HEK293 (cell line): ENCODE results near the gene B4GALNT2.

Experiments used
- BCL11B ChIP-seq: fragments of 450-650 bp; formaldehyde crosslinking; IDR thresholded peaks from 2 replicates; pipeline ENCODE4 v1.5.1; 2016; ENCODE audit warnings: low read depth, missing biosample characterization, missing genetic modification characterization
- CTCF ChIP-seq: fragments of 450-650 bp; formaldehyde crosslinking; IDR thresholded peaks from 2 replicates; pipeline ENCODE4 v1.5.1; 2016; ENCODE audit warnings: missing biosample characterization, missing genetic modification characterization
- SETDB1 ChIP-seq: IDR thresholded peaks from one replicate; pipeline ENCODE4 v1.6.1; 2017; ENCODE audit warnings: mild to moderate bottlenecking, low read length, moderate library complexity, mixed read lengths; ENCODE audit not compliant: insufficient read length
- TRIM28 ChIP-seq: IDR thresholded peaks from 2 replicates; pipeline ENCODE4 v1.6.1; 2011; ENCODE audit warnings: low read length, control low read depth, borderline replicate concordance
- YY1 ChIP-seq: fragments of 450-650 bp; formaldehyde crosslinking; IDR thresholded peaks from 2 replicates; pipeline ENCODE4 v1.5.1; 2018; ENCODE audit warnings: missing biosample characterization, missing genetic modification characterization
- ZNF10 ChIP-seq: fragments of 450-650 bp; formaldehyde crosslinking; IDR thresholded peaks from 2 replicates; pipeline ENCODE4 v1.5.1; 2017; ENCODE audit warnings: missing biosample characterization, missing genetic modification characterization
- ZNF184 ChIP-seq: fragments of 450-650 bp; IDR thresholded peaks from 2 replicates; pipeline ENCODE4 v1.5.1; 2018; ENCODE audit warnings: missing biosample characterization, mild to moderate bottlenecking, missing genetic modification characterization
- ZNF280D ChIP-seq: fragments of 450-650 bp; formaldehyde crosslinking; IDR thresholded peaks from 2 replicates; pipeline ENCODE4 v1.5.1; 2016; ENCODE audit warnings: missing biosample characterization, missing genetic modification characterization
- ZNF596 ChIP-seq: fragments of 450-650 bp; IDR thresholded peaks from 2 replicates; pipeline ENCODE4 v1.5.0; 2018; ENCODE audit warnings: missing biosample characterization, mild to moderate bottlenecking, missing genetic modification characterization, moderate library complexity
- ZNF768 ChIP-seq: fragments of 450-650 bp; formaldehyde crosslinking; IDR thresholded peaks from 2 replicates; pipeline ENCODE4 v1.5.1; 2018; ENCODE audit warnings: missing biosample characterization, mild to moderate bottlenecking, missing genetic modification characterization
- TF ChIP-seq, protein P1 (sequence below): fragments of 450-650 bp; formaldehyde crosslinking; IDR thresholded peaks from 2 replicates; pipeline ENCODE4 v1.5.1; 2016; ENCODE audit warnings: missing biosample characterization, missing genetic modification characterization
- TF ChIP-seq, protein P2 (sequence below): fragments of 450-650 bp; formaldehyde crosslinking; IDR thresholded peaks from 2 replicates; pipeline ENCODE4 v1.5.1; 2016; ENCODE audit warnings: missing biosample characterization, missing genetic modification characterization, borderline replicate concordance

DNA sequence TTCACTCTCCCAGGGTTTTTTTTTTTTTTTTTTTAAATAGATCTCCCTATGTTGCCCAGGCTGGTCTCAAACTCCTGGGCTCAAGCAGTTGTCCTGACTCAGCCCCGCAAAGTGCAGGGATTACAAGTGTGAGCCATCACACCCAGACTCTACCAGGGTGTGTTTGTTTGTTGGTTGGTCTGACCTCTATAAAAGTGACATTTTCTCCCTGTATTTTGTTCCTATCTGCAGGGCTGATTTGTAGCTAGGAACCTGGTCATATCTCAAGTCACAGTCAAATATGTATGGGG, 46.3 kb upstream of the B4GALNT2 start:
- no peak for TF ChIP-seq CTCF (tag by site-specific recombination)
- TF ChIP-seq ZNF10 (tag by site-specific recombination), result no peak
- no peak for TF ChIP-seq BCL11B (tag by site-specific recombination)
- no peak for TF ChIP-seq YY1 (tag by site-specific recombination)
- no peak for TF ChIP-seq ZNF768 (tag by site-specific recombination)
- TF ChIP-seq SETDB1, result no peak
- no peak for TF ChIP-seq ZNF280D (tag by site-specific recombination)
- TF ChIP-seq, protein P1, sequence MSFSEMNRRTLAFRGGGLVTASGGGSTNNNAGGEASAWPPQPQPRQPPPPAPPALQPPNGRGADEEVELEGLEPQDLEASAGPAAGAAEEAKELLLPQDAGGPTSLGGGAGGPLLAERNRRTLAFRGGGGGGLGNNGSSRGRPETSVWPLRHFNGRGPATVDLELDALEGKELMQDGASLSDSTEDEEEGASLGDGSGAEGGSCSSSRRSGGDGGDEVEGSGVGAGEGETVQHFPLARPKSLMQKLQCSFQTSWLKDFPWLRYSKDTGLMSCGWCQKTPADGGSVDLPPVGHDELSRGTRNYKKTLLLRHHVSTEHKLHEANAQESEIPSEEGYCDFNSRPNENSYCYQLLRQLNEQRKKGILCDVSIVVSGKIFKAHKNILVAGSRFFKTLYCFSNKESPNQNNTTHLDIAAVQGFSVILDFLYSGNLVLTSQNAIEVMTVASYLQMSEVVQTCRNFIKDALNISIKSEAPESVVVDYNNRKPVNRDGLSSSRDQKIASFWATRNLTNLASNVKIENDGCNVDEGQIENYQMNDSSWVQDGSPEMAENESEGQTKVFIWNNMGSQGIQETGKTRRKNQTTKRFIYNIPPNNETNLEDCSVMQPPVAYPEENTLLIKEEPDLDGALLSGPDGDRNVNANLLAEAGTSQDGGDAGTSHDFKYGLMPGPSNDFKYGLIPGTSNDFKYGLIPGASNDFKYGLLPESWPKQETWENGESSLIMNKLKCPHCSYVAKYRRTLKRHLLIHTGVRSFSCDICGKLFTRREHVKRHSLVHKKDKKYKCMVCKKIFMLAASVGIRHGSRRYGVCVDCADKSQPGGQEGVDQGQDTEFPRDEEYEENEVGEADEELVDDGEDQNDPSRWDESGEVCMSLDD (tag by site-specific recombination), result no peak
- TF ChIP-seq, protein P2, sequence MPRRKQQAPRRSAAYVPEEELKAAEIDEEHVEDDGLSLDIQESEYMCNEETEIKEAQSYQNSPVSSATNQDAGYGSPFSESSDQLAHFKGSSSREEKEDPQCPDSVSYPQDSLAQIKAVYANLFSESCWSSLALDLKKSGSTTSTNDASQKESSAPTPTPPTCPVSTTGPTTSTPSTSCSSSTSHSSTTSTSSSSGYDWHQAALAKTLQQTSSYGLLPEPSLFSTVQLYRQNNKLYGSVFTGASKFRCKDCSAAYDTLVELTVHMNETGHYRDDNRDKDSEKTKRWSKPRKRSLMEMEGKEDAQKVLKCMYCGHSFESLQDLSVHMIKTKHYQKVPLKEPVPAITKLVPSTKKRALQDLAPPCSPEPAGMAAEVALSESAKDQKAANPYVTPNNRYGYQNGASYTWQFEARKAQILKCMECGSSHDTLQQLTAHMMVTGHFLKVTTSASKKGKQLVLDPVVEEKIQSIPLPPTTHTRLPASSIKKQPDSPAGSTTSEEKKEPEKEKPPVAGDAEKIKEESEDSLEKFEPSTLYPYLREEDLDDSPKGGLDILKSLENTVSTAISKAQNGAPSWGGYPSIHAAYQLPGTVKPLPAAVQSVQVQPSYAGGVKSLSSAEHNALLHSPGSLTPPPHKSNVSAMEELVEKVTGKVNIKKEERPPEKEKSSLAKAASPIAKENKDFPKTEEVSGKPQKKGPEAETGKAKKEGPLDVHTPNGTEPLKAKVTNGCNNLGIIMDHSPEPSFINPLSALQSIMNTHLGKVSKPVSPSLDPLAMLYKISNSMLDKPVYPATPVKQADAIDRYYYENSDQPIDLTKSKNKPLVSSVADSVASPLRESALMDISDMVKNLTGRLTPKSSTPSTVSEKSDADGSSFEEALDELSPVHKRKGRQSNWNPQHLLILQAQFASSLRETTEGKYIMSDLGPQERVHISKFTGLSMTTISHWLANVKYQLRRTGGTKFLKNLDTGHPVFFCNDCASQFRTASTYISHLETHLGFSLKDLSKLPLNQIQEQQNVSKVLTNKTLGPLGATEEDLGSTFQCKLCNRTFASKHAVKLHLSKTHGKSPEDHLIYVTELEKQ (tag by site-specific recombination), result no peak
- TF ChIP-seq TRIM28, result no peak
- TF ChIP-seq ZNF184 (tag by site-specific recombination), result no peak
- no peak for TF ChIP-seq ZNF596 (tag by site-specific recombination)
